Activated naive CD4-positive, alpha-beta T cell treated with anti-CD3 and anti-CD28 coated beads for 36 hours (primary cell): ENCODE data around the gene USP6NL. TPM values are rescaled to one million over a fixed set of nuclear protein-coding genes. Genes with fewer than 3 reads are reported as not detected.

Experiments used
- CTCF ChIA-PET: fragments of 350-600 bp; sonication (Branson Sonifier 250); formaldehyde crosslinking; loops from one replicate; lab custom pipeline; 2021; ENCODE audit warnings: antibody characterized with exemption; lab: Charles Lee
- DNase-seq: peaks from one replicate; pipeline ENCODE4 v3.0.0-alpha.2; 2020
- H3K27ac Mint-ChIP-seq: one replicate; pipeline ENCODE4 v1.8.0; 2021; ENCODE audit warnings: mild to moderate bottlenecking, mixed read lengths
- H3K27me3 Mint-ChIP-seq: one replicate; pipeline ENCODE4 v1.8.0; 2021; ENCODE audit warnings: low read depth, mixed read lengths
- H3K36me3 Mint-ChIP-seq: one replicate; pipeline ENCODE4 v1.8.0; 2021; ENCODE audit warnings: low read depth, mixed read lengths
- H3K4me1 Mint-ChIP-seq: one replicate; pipeline ENCODE4 v1.8.0; 2021; ENCODE audit warnings: low read depth, mixed read lengths
- H3K4me3 Mint-ChIP-seq: one replicate; pipeline ENCODE4 v1.8.0; 2021; ENCODE audit warnings: mild to moderate bottlenecking, moderate library complexity, mixed read lengths
- H3K9me3 Mint-ChIP-seq: one replicate; pipeline ENCODE4 v1.8.0; 2021; ENCODE audit warnings: mixed read lengths
- intact Hi-C: fragments of 100-400 bp; cut with micrococcal nuclease; formaldehyde crosslinking; loops from one replicate; pipeline ENCODE4 v1.15.1; 2023
- total RNA-seq, 2 experiments: library from RNA; stranded (reverse); gene quantifications; one replicate each; pipeline ENCODE4 v1.2.3, GENCODE V29; 2021

The USP6NL gene
- total RNA-seq, 2 experiments from 2014 or later = 6.9 to 7.5 TPM

- CTCF ChIA-PET = interaction anchor here (0.6 kb wide), 1 partner anchor 43 kb away, joined by 3 read pairs; no protein-coding TSS in a partner anchor
- Mint-ChIP-seq H3K36me3 (peaks cover 2% of the 10 kb centered on the region), H3K27ac (no peak overlapping the region), H3K27me3 (no peaks in the 10 kb centered on the region), H3K9me3 (no peaks in the 10 kb centered on the region), H3K4me1 (peaks cover 25% of the 10 kb centered on the region), H3K4me3 (no peak overlapping the region)
- DNase-seq = no peak
- intact Hi-C loops = no loop called here
Measured at GRCh38 chr10:11557967-11558366, 53.5 kb downstream of the USP6NL start.

DNA sequence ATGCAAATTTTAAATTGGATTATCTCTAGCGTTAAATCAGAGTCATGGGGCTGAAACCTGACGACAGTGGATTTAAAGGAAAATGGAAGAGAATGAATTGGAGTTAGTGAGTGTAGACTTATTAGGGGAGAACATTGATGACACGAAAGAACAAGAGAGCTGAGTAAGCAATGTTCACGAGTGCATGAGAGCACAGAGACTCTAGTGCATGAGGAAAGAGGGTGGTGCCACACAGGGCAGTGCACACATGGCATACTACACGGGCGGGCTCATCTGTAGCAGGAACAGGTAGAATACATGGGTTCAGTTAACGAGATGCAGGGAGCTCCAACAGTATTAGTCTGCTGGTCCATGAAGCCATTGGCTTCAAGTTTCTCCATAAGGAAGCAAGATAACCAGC is 53.9 kb downstream of the USP6NL start:
- H3K36me3 Mint-ChIP-seq = peaks cover 2% of the 10 kb centered on the region
- H3K4me3 Mint-ChIP-seq = no peak overlapping the region
- CTCF ChIA-PET = interaction anchor here (0.6 kb wide), 1 partner anchor 42 kb away, joined by 3 read pairs; no protein-coding TSS in a partner anchor
- no peaks in the 10 kb centered on the region for H3K27me3 Mint-ChIP-seq
- no peak for DNase-seq
- H3K4me1 Mint-ChIP-seq = peaks cover 29% of the 10 kb centered on the region
- no peak overlapping the region for H3K27ac Mint-ChIP-seq
- intact Hi-C loops = no loop called here
- H3K9me3 Mint-ChIP-seq = no peaks in the 10 kb centered on the region

GRCh38 chr10:11555556-11555955 is 55.9 kb downstream of the USP6NL start:
- DNase-seq = no peak
- H3K9me3 Mint-ChIP-seq = no peaks in the 10 kb centered on the region
- H3K4me3 Mint-ChIP-seq = no peak overlapping the region
- no peaks in the 10 kb centered on the region for H3K27me3 Mint-ChIP-seq
- intact Hi-C loops = no loop called here
- peaks cover 44% of the 10 kb centered on the region for H3K4me1 Mint-ChIP-seq
- CTCF ChIA-PET = interaction anchor here (0.8 kb wide), 1 partner anchor 23 kb away, joined by 4 read pairs; no protein-coding TSS in a partner anchor
- H3K27ac Mint-ChIP-seq = no peak overlapping the region
- no peaks in the 10 kb centered on the region for H3K36me3 Mint-ChIP-seq

DNA sequence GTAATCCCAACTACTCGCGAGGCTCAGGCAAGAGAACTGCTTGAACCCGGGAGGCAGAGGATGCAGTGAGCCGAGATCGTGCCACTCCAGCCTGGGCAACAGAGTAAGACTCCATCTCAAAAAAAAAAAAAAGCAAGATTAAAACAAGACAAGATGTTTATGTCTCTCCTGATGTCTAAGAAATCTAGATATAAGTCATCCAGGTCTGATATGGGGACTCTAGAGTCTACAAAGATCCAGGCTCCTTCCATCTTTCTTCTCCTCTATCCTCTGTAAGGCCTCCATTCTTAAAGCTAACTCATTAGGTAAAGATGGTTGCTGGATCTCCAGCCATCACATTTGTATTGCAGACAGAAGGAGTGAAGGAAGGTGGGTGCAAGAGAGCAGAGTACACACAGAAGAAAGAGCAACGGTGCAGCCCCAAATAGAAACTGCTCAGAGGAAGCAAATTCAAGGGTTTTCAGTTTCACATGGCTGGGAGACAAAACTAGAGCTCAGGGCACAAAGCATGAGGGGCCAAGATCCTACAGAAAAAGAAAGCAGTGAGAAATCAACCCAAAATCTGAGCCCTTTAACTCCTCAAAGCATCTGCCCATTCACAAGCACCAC is 57.6 kb downstream of the USP6NL start:
- peak; percentile 40 for DNase-seq
- Mint-ChIP-seq H3K4me1 (peaks cover 39% of the 10 kb centered on the region), H3K9me3 (no peaks in the 10 kb centered on the region), H3K27me3 (no peaks in the 10 kb centered on the region), H3K27ac (no peak overlapping the region), H3K36me3 (no peaks in the 10 kb centered on the region), H3K4me3 (no peak overlapping the region)
- intact Hi-C loops = loop anchor here (1.0 kb wide), 1 partner anchor 54 kb away; no protein-coding TSS in a partner anchor
- CTCF ChIA-PET = interaction anchor here (1.2 kb wide), 1 partner anchor 39 kb away, joined by 6 read pairs; no protein-coding TSS in a partner anchor

DNA sequence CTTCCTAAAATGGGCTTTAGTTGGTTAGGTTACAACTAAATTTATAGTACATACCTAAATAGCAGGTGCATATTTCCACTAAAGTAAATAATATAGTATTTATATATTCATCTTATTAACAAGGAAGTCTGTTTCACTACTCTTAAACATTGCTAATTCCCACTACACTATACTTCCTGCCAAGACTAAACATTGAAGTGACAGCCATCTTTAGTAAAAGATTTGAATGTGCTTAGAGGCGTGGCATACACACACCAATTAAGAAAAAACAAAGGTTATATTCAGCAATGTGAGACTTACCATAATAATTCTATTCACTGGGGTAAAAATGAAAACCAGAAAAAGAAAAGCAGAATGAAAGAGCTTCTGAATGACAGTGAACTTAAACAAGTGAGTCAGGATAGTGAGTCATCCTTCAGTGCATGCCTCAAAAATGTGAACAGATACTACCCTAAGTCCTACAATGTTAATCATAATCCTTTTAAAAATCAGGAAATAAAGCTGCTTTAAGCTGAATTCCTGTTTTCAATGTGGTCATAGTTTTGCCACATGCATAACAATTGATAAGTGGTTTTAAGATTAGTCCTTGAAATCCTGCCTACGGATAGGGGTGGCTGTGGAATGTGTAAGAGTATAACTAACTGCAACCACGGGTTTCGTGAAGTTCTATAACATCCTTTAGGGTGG is 59.4 kb downstream of the USP6NL start:
- intact Hi-C loops = loop anchor here (1.0 kb wide), 7 partner anchors 13 to 158 kb away; no protein-coding TSS in a partner anchor

DNA sequence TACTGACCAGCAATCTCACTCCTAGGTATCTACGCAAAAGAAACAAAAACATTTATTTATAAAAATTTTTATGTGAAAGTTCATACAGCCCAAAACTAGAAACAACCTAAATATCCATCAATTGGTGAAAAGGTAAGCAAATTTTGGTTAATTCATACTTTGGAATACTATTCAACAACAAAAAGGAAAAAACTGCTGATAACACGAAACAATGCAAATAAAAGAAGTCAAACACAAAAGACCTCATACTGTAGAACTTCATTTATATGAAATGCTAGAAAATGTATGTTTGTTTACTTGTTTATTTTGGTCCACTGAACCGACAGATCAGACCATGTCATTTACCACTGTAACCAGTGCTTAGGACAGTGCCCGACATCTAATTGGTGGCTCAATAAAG is 60.3 kb downstream of the USP6NL start:
- Mint-ChIP-seq H3K27me3 (no peaks in the 10 kb centered on the region), H3K9me3 (no peaks in the 10 kb centered on the region), H3K36me3 (no peaks in the 10 kb centered on the region), H3K4me1 (peaks cover 39% of the 10 kb centered on the region), H3K27ac (no peak overlapping the region), H3K4me3 (no peak overlapping the region)
- CTCF ChIA-PET = no interaction called here
- no peak for DNase-seq
- intact Hi-C loops = no loop called here

More for the DNA sequence above, 59.4 kb downstream of the USP6NL start:
- H3K9me3 Mint-ChIP-seq = no peaks in the 10 kb centered on the region
- no peaks in the 10 kb centered on the region for H3K27me3 Mint-ChIP-seq
- peaks cover 39% of the 10 kb centered on the region for H3K4me1 Mint-ChIP-seq
- H3K27ac Mint-ChIP-seq = peak overlapping the region; percentile 68
- CTCF ChIA-PET = interaction anchor here (0.9 to 1.1 kb wide), 2 partner anchors 26 to 206 kb away, joined by 3 to 5 read pairs; no protein-coding TSS in a partner anchor
- H3K4me3 Mint-ChIP-seq = no peak overlapping the region
- H3K36me3 Mint-ChIP-seq = no peaks in the 10 kb centered on the region
- DNase-seq = no peak

GRCh38 chr10:11548768-11549099 is 62.7 kb downstream of the USP6NL start:
- H3K4me1 Mint-ChIP-seq = peaks cover 27% of the 10 kb centered on the region
- no peaks in the 10 kb centered on the region for H3K36me3 Mint-ChIP-seq
- CTCF ChIA-PET = interaction anchor here (0.8 kb wide), 1 partner anchor 10 kb away, joined by 3 read pairs; no protein-coding TSS in a partner anchor
- no peaks in the 10 kb centered on the region for H3K9me3 Mint-ChIP-seq
- intact Hi-C loops = no loop called here
- H3K27ac Mint-ChIP-seq = no peak overlapping the region
- no peaks in the 10 kb centered on the region for H3K27me3 Mint-ChIP-seq
- no peak overlapping the region for H3K4me3 Mint-ChIP-seq
- DNase-seq = no peak

DNA sequence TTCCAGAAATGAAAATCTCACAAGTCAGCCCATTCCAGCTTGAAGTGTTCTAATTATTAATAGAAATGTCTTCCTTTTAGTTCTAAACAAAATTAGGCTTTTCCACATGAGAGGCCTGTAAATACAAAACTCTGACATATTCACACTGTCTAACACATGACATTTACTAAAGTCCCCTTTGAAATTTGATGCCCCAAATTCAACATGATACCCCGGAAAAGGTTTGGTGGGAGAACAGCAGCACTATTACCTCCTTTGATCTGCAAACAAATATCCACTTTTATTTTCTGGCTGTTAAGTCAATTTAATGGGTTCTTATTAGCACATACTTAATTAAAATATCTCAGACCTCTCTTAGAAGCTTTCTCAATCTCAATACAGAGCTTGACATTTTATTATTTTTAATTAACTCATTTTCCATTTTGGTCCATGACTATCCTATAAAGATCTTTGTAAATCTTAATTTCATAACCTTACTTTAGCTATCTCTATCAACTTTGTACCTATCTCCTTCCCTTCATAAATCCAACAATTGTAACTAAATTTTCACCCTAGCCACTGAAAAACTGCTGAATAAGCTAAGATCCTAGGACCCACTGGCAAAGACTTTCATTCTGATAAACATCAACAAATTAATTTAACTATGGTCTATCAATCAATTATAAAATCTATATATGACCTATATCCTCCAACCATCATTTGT is 63.2 kb downstream of the USP6NL start:
- Mint-ChIP-seq H3K36me3 (no peaks in the 10 kb centered on the region), H3K4me1 (peaks cover 21% of the 10 kb centered on the region), H3K9me3 (no peaks in the 10 kb centered on the region), H3K27me3 (no peaks in the 10 kb centered on the region), H3K4me3 (no peak overlapping the region), H3K27ac (no peak overlapping the region)
- no peak for DNase-seq
- intact Hi-C loops = no loop called here
- CTCF ChIA-PET = interaction anchor here (0.7 to 0.9 kb wide), 3 partner anchors 9 to 91 kb away, joined by 3 read pairs; no protein-coding TSS in a partner anchor

DNA sequence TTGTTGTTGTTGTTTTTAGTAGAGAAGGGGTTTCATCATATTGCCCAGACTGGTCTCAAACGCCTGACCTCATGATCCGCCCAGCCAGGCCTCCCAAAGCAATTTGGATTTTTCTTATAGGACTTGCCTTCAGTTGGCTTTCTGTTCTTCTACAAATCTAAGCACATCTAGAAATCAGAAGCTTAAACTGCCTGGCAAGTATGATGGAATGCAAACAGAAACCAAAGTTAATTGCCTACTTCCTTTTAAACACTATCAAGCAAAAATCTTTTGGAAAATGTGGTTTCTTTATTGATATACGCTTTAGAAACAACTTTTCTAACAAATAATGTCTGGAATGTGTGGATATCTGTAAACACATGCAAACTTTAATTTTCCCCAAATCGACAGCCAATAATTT is 64.9 kb downstream of the USP6NL start:
- intact Hi-C loops = no loop called here
- Mint-ChIP-seq H3K4me3 (no peak overlapping the region), H3K27ac (no peak overlapping the region), H3K27me3 (no peaks in the 10 kb centered on the region), H3K4me1 (peaks cover 5% of the 10 kb centered on the region), H3K36me3 (no peaks in the 10 kb centered on the region), H3K9me3 (no peaks in the 10 kb centered on the region)
- CTCF ChIA-PET = no interaction called here
- DNase-seq = no peak

DNA sequence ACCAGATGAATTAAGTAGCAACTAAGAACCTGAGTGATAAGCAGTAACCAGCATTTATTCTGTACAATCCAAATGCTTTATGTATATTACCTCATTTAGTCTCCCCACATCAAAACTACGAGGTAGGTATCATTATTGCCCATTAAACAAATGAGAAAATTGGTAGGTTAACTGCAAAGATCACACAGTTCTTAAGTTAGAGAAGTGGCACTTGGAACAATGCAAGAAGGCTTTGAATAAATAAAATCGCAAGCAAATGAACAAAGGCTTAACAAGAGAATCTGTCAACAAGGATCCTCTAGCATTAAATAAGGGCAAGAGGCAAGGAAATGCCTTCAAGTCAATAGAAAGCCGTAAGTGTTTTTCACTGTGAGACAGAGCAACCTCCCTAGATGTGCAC is 70.2 kb downstream of the USP6NL start:
- H3K27me3 Mint-ChIP-seq = no peaks in the 10 kb centered on the region
- no peaks in the 10 kb centered on the region for H3K9me3 Mint-ChIP-seq
- no peak overlapping the region for H3K27ac Mint-ChIP-seq
- peaks cover 19% of the 10 kb centered on the region for H3K4me1 Mint-ChIP-seq
- H3K4me3 Mint-ChIP-seq = no peak overlapping the region
- intact Hi-C loops = no loop called here
- CTCF ChIA-PET = no interaction called here
- DNase-seq = no peak
- no peaks in the 10 kb centered on the region for H3K36me3 Mint-ChIP-seq

DNA sequence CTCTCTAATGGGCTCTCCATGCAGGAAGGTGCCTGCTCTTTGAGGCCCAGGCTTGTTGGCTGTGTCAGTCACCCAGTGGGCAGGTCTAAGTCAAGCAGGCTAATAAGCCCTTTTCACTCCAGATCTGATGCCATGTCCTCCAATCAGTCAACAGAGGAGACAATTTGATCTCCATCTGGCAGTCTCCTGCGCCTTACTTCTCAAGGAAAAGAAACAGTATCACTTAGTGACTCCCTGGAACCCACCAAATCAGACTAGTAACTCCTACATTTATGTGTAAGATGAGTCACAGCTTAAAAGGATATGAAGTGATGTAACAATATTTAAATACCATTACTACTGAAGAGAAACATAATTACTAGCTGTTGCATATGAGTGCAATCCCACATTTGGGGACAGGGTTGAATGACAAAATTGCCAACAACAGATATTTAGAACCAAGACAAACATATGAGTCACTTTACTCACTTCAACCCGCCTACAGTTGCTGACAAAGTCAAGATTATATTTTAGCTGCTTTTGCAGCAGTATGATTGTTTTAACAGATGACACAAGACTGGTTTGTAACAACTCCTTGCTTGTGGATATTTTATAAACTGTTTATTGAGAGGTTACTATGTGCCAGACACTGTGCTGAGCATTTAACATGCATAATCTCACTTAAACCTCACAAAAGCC is 72.1 kb downstream of the USP6NL start:
- Mint-ChIP-seq H3K27me3 (no peaks in the 10 kb centered on the region), H3K36me3 (no peaks in the 10 kb centered on the region), H3K4me1 (peaks cover 19% of the 10 kb centered on the region), H3K27ac (no peak overlapping the region), H3K4me3 (no peak overlapping the region), H3K9me3 (no peaks in the 10 kb centered on the region)
- intact Hi-C loops = loop anchor here (1.0 kb wide), 4 partner anchors 13 to 73 kb away; no protein-coding TSS in a partner anchor
- peak; percentile 25 for DNase-seq
- CTCF ChIA-PET = interaction anchor here (0.8 to 2.1 kb wide), 3 partner anchors 9 to 23 kb away, joined by 3 to 5 read pairs (median 3); no protein-coding TSS in a partner anchor

- Mint-ChIP-seq H3K4me3 (no peak overlapping the region), H3K27ac (no peak overlapping the region), H3K4me1 (peaks cover 22% of the 10 kb centered on the region), H3K27me3 (no peaks in the 10 kb centered on the region), H3K9me3 (no peaks in the 10 kb centered on the region), H3K36me3 (no peaks in the 10 kb centered on the region)
- intact Hi-C loops = loop anchor here (1.0 kb wide), 4 partner anchors 13 to 73 kb away; no protein-coding TSS in a partner anchor
- CTCF ChIA-PET = interaction anchor here (0.9 to 2.1 kb wide), 3 partner anchors 10 to 23 kb away, joined by 3 to 5 read pairs (median 3); no protein-coding TSS in a partner anchor
- DNase-seq = no peak
Measured at GRCh38 chr10:11538834-11539190, 72.6 kb downstream of the USP6NL start.
